Smooth muscle cell (in vitro differentiated cells): Measurements from ENCODE around the gene OLA1. TPM values are rescaled to one million over a fixed set of nuclear protein-coding genes. Genes with fewer than 3 reads are reported as not detected.

Experiments
- DNase-seq: peaks from one replicate; lab custom pipeline; 2025; ENCODE audit not compliant: unreplicated experiment; lab: John Stamatoyannopoulos, UW
- H2AFZ ChIP-seq: fragments of 200-600 bp; sonication (generic); 2 replicates; pipeline ENCODE4 v1.6.0; 2016; ENCODE audit warnings: antibody characterized with exemption, low read depth, mild to moderate bottlenecking
- H3F3A ChIP-seq: fragments of 200-600 bp; sonication (generic); 2 replicates; pipeline ENCODE4 v1.6.0; 2017; ENCODE audit warnings: antibody characterized with exemption, low read depth
- H3K27ac ChIP-seq: fragments of 200-600 bp; sonication (generic); 2 replicates; pipeline ENCODE4 v1.5.1; 2016; ENCODE audit warnings: low read depth, mild to moderate bottlenecking
- H3K27me3 ChIP-seq: fragments of 200-600 bp; sonication (generic); 2 replicates; pipeline ENCODE4 v1.6.1; 2016; ENCODE audit warnings: low read depth, mild to moderate bottlenecking
- H3K36me3 ChIP-seq: fragments of 200-600 bp; sonication (generic); 2 replicates; pipeline ENCODE4 v1.5.1; 2016; ENCODE audit warnings: low read depth
- H3K4me1 ChIP-seq: fragments of 200-600 bp; sonication (generic); 2 replicates; pipeline ENCODE4 v1.5.1; 2016; ENCODE audit warnings: low read depth
- H3K4me2 ChIP-seq: fragments of 200-600 bp; sonication (generic); 2 replicates; pipeline ENCODE4 v1.6.0; 2016; ENCODE audit warnings: mild to moderate bottlenecking
- H3K4me3 ChIP-seq: fragments of 200-600 bp; sonication (generic); 2 replicates; pipeline ENCODE4 v1.5.1; 2016; ENCODE audit warnings: mild to moderate bottlenecking
- H3K79me2 ChIP-seq: fragments of 200-600 bp; sonication (generic); 2 replicates; pipeline ENCODE4 v1.6.0; 2016; ENCODE audit warnings: low read depth, mild to moderate bottlenecking
- H3K9ac ChIP-seq: fragments of 200-600 bp; sonication (generic); 2 replicates; pipeline ENCODE4 v1.6.0; 2016; ENCODE audit warnings: low read depth
- H3K9me3 ChIP-seq: fragments of 200-600 bp; sonication (generic); replicated peaks from 2 replicates; pipeline ENCODE4 v1.5.1; 2016; ENCODE audit warnings: low read depth
- H4K20me1 ChIP-seq: fragments of 200-600 bp; sonication (generic); 2 replicates; pipeline ENCODE4 v1.6.0; 2016; ENCODE audit warnings: low read depth
- WGBS: methylation state at CpG from one replicate; pipeline ENCODE4 v1.1.7; 2016; ENCODE audit warnings: low lambda C conversion rate; 5-methylcytosine and 5-hydroxymethylcytosine counted together
- polyA plus RNA-seq: library from polyadenylated mRNA; unstranded; fragments of >200 nt; fragmentation: Nextera tagmentation; extraction: Ambion mirVana; gene quantifications from 2 replicates; pipeline ENCODE4 v1.2.1, GENCODE V29; 2016
- total RNA-seq: library from RNA; depleted of rRNA; stranded (reverse); fragments of >200 nt; gene quantifications from 2 replicates; pipeline ENCODE4 v1.2.3, GENCODE V29; 2014
- TF ChIP-seq, protein P1 (sequence below): fragments of 200-600 bp; sonication (generic); IDR thresholded peaks from 2 replicates; pipeline ENCODE4 v1.5.1; 2017; ENCODE audit warnings: borderline replicate concordance, mild to moderate bottlenecking, antibody characterized with exemption; ENCODE audit not compliant: insufficient read depth, poor library complexity, severe bottlenecking

OLA1 gene
- total and polyA plus RNA-seq, 2 experiments from 2014 or later: 59.6 to 76.0 TPM

DNA sequence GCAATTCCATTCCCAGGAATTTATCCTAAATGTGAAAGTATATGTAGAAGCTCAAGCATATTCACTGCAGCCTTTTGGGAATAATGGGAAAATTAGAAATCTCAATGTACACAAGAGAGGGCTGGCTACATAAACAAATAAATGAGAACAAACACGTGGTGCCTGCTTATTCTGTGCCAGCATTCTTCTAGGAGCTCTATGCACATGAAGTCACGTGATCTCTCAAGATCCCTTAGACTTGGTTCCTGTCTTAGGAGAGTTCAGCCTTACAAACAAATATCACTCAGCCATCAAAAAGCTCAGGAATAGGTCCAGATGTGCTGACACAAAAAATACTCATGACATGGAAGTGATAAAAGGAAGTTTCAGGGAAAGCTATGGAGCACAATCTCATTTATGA lies 190.3 kb downstream of the OLA1 start:
- H3K36me3 ChIP-seq: no peaks in the 10 kb centered on the region
- no peak overlapping the region for H2AFZ ChIP-seq
- peaks cover 27% of the 10 kb centered on the region for H3K4me1 ChIP-seq
- no peak overlapping the region for H3K4me3 ChIP-seq
- H3K9ac ChIP-seq: no peak overlapping the region
- DNase-seq: no peak
- H4K20me1 ChIP-seq: no peaks in the 10 kb centered on the region
- H3K79me2 ChIP-seq: no peaks in the 10 kb centered on the region
- peaks cover 15% of the 10 kb centered on the region for H3F3A ChIP-seq
- no peak overlapping the region for H3K4me2 ChIP-seq
- TF ChIP-seq, protein P1, sequence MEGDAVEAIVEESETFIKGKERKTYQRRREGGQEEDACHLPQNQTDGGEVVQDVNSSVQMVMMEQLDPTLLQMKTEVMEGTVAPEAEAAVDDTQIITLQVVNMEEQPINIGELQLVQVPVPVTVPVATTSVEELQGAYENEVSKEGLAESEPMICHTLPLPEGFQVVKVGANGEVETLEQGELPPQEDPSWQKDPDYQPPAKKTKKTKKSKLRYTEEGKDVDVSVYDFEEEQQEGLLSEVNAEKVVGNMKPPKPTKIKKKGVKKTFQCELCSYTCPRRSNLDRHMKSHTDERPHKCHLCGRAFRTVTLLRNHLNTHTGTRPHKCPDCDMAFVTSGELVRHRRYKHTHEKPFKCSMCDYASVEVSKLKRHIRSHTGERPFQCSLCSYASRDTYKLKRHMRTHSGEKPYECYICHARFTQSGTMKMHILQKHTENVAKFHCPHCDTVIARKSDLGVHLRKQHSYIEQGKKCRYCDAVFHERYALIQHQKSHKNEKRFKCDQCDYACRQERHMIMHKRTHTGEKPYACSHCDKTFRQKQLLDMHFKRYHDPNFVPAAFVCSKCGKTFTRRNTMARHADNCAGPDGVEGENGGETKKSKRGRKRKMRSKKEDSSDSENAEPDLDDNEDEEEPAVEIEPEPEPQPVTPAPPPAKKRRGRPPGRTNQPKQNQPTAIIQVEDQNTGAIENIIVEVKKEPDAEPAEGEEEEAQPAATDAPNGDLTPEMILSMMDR: no peak
- 73% methylated on average over 2 of the region's 2 CpGs for WGBS
- H3K27ac ChIP-seq: no peak overlapping the region
- H3K9me3 ChIP-seq: no peaks in the 10 kb centered on the region
- no peaks in the 10 kb centered on the region for H3K27me3 ChIP-seq

DNA sequence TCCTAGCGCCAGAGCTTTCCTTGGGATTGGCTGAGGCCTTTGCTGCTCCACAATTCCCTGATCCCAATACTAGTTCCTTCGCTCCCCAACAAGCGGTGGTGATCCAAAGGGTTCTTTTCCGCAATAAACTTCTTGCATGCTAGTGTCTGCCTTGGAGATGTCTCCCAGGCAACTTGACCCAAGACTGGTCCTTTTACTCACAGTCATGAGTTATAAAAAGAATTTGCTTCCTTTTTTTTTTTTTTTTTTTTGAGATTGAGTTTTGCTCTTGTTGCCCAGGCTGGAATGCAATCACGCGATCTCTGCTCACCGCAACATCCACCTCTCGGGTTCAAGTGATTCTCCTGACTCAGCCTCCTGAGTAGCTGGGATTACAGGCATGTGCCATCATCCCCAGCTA lies 193.4 kb downstream of the OLA1 start:
- Histone ChIP-seq H3K79me2 (no peaks in the 10 kb centered on the region), H3K4me1 (peaks cover 25% of the 10 kb centered on the region), H3K9me3 (no peaks in the 10 kb centered on the region), H4K20me1 (no peaks in the 10 kb centered on the region), H3K4me3 (no peak overlapping the region), H2AFZ (no peak overlapping the region), H3K4me2 (no peak overlapping the region), H3F3A (peaks cover 17% of the 10 kb centered on the region), H3K9ac (no peak overlapping the region), H3K36me3 (no peaks in the 10 kb centered on the region), H3K27ac (no peak overlapping the region), H3K27me3 (no peaks in the 10 kb centered on the region)
- DNase-seq: no peak
- 94% methylated on average over 8 of the region's 8 CpGs for WGBS
- TF ChIP-seq, protein P1: no peak

DNA sequence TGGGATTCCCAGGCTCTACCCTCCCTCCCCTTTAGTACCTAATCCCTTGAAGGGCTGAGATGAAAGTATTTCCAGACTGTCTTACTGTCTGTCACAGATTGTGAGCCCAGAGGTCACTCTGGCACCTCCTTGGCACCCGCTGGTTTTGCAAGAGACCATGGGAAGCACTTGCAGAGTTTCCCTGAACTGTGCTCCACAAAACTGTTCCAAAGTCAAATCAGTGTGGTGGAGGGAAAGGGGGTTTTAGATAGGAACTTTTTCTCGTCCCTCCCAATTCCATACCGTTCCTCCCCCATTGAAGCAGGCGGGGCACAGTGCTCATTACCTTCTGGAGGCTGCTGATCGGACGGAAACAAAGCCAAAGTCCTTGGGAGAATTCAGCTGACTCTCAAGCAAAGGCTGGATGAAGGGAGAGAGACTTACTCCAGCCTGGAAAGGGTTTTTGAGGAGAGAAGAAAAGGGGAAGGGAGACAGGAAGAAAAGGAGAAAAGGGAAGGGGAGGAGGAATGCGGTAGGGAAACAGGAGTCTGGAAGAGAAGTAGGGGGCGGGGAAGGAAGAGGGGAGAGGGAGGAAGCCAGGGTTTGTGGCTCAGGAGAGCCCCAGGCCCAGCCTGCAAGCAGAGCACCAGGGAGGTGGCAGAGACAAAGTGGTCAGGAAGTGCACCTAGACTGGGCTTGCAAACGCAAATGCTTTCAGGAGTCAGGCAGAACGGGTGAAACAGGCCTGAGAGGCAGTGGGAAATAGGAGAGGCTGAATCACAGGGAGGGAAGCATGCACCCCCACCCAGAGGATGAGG lies 194.8 kb downstream of the OLA1 start:
- H3K4me1 ChIP-seq: peaks cover 25% of the 10 kb centered on the region
- no peaks in the 10 kb centered on the region for H3K36me3 ChIP-seq
- H4K20me1 ChIP-seq: no peaks in the 10 kb centered on the region
- peak overlapping the region; percentile 38 for H3K27ac ChIP-seq
- H3K4me2 ChIP-seq: peak overlapping the region; percentile 3
- peaks cover 11% of the 10 kb centered on the region for H3F3A ChIP-seq
- H3K79me2 ChIP-seq: no peaks in the 10 kb centered on the region
- H2AFZ ChIP-seq: peak overlapping the region; percentile 76
- no peaks in the 10 kb centered on the region for H3K9me3 ChIP-seq
- no peaks in the 10 kb centered on the region for H3K27me3 ChIP-seq
- H3K4me3 ChIP-seq: peak overlapping the region; percentile 21
- TF ChIP-seq, protein P1: no peak
- 26% methylated on average over 10 of the region's 10 CpGs for WGBS
- no peak for DNase-seq
- H3K9ac ChIP-seq: peak overlapping the region; percentile 25

DNA sequence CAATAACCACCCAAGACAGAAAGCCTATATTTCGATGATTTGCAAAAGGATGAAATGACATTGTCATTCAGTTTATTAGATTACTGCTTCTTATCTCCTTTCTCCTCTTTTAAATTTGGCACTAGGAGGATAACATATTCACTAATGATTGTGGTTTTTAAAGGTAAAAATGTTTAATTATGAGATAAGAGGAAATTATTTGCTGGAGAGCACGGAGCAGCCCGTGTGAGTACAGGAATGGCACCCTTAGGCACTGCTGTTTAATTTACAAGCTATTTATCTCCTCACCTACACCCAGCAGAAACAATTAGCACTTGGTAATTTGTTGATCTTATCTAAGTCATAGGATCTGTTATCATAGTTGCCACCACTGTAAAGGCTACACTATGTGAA lies 195.8 kb downstream of the OLA1 start:
- Histone ChIP-seq H4K20me1 (no peaks in the 10 kb centered on the region), H3K9ac (peak overlapping the region; percentile 26), H3K4me2 (peak overlapping the region; percentile 75), H3K4me1 (peaks cover 25% of the 10 kb centered on the region), H3F3A (peaks cover 11% of the 10 kb centered on the region), H3K36me3 (no peaks in the 10 kb centered on the region), H3K9me3 (no peaks in the 10 kb centered on the region), H3K4me3 (peak overlapping the region; percentile 2), H3K79me2 (no peaks in the 10 kb centered on the region), H2AFZ (peak overlapping the region; percentile 11), H3K27ac (peak overlapping the region; percentile 68), H3K27me3 (no peaks in the 10 kb centered on the region)
- WGBS: 28% methylated on average over 3 of the region's 3 CpGs
- TF ChIP-seq, protein P1: no peak
- no peak for DNase-seq
